Left cardiac atrium (tissue), 4 donors: Measurements from ENCODE around the gene DDX54. TPM values are rescaled to one million over a fixed set of nuclear protein-coding genes. Genes with fewer than 3 reads are reported as not detected.

Experiments
- ATAC-seq, 2 donors: fragments of 200-7000 bp; cut with Tn5 transposase; one replicate each; pipeline ENCODE4 v1.9.1; 2020; ENCODE audit warnings: mild to moderate bottlenecking in 2 of 2, moderate library complexity in 2 of 2
- DNase-seq: peaks from one replicate; pipeline ENCODE4 v3.0.0-alpha.2; 2020
- intact Hi-C, 2 donors: fragments of 100-400 bp; cut with DNase I; formaldehyde crosslinking; loops; one replicate each; pipeline versions ENCODE4 v1.14.1 to v1.15.1; 2022 to 2023
- total RNA-seq, 2 donors: library from RNA; stranded (reverse); fragmentation: NEBNext Ultra II Directional; extraction: Animal tissue kit (Norgen Biotek cat#: 25700); gene quantifications; one replicate each; pipeline ENCODE4 v1.2.1, GENCODE V29; 2021
- donor health status: DM: no; HTN: yes; CAD: no.
- donor health status: DM: no; HTN: yes; CAD: no; lungs with severe emphysema.
- donor health status: DM: yes; HTN: yes; CAD: no.
- donor health status: Dilated cardiomyopathy.

The DDX54 gene
- total RNA-seq, 2 donors from 2014 or later, result 32.4 to 39.4 TPM

GRCh38 chr12:113171543-113171942, 13.7 kb downstream of the DDX54 start:
- ATAC-seq (no peak), DNase-seq (no peak)
- intact Hi-C loops, result loop anchor here (5.0 kb wide), 2 partner anchors 124 to 179 kb away; no protein-coding TSS in a partner anchor

GRCh38 chr12:113170926-113171325, 14.4 kb downstream of the DDX54 start:
- intact Hi-C loops, result loop anchor here (5.0 kb wide), 2 partner anchors 124 to 179 kb away; no protein-coding TSS in a partner anchor
- no peak for DNase-seq
- no peak for ATAC-seq

- intact Hi-C loops, result loop anchor here (5.0 kb wide), 2 partner anchors 123 to 178 kb away; no protein-coding TSS in a partner anchor
- DNase-seq (no peak), ATAC-seq (no peak)
These were observed 14.8 kb downstream of the DDX54 start for GRCh38 chr12:113170457-113170856.

GRCh38 chr12:113169697-113170096, 15.6 kb downstream of the DDX54 start:
- intact Hi-C loops, result loop anchor here (5.0 kb wide), 2 partner anchors 122 to 177 kb away; no protein-coding TSS in a partner anchor
- ATAC-seq (no peak), DNase-seq (no peak)

GRCh38 chr12:113167868-113168267, 17.4 kb downstream of the DDX54 start:
- ATAC-seq (no peak), DNase-seq (no peak)
- intact Hi-C loops, result no loop called here

- intact Hi-C loops, result no loop called here
- DNase-seq (no peak), ATAC-seq (no peak)
These were observed 19.5 kb downstream of the DDX54 start for GRCh38 chr12:113165521-113166450.

GRCh38 chr12:113164014-113164413, 21.3 kb downstream of the DDX54 start:
- no peak for DNase-seq
- no peak for ATAC-seq
- intact Hi-C loops, result no loop called here

- intact Hi-C loops, result no loop called here
- ATAC-seq, result no peak
These were observed 22.3 kb downstream of the DDX54 start for GRCh38 chr12:113163030-113163360.

GRCh38 chr12:113162102-113163029, 22.9 kb downstream of the DDX54 start:
- intact Hi-C loops, result no loop called here
- ATAC-seq (peak; percentile 60 to 66), DNase-seq (no peak)

More at GRCh38 chr12:113163030-113163360, 22.3 kb downstream of the DDX54 start:
- DNase-seq, result no peak

GRCh38 chr12:113161415-113162016, 23.8 kb downstream of the DDX54 start:
- ATAC-seq, result no peak
- intact Hi-C loops, result no loop called here
- DNase-seq, result no peak

- intact Hi-C loops, result loop anchor here in 1 of 2 donors (5.0 kb wide), 1 partner anchor 113 kb away; no protein-coding TSS in a partner anchor
- ATAC-seq, result no peak
- DNase-seq, result no peak
These were observed 25.3 kb downstream of the DDX54 start for GRCh38 chr12:113159937-113160336.

- DNase-seq (no peak), ATAC-seq (no peak)
- intact Hi-C loops, result loop anchor here in 1 of 2 donors (5.0 kb wide), 1 partner anchor 111 kb away; no protein-coding TSS in a partner anchor
These were observed 26.7 kb downstream of the DDX54 start for GRCh38 chr12:113158439-113159203.

- ATAC-seq (no peak), DNase-seq (no peak)
- intact Hi-C loops, result loop anchor here in 1 of 2 donors (5.0 kb wide), 1 partner anchor 110 kb away; no protein-coding TSS in a partner anchor
These were observed 27.9 kb downstream of the DDX54 start for GRCh38 chr12:113157218-113157859.

GRCh38 chr12:113155646-113156045, 29.6 kb downstream of the DDX54 start:
- no peak for ATAC-seq
- intact Hi-C loops, result loop anchor here in 1 of 2 donors (5.0 kb wide), 1 partner anchor 108 kb away; no protein-coding TSS in a partner anchor

GRCh38 chr12:113155060-113155459, 30.2 kb downstream of the DDX54 start:
- no peak for DNase-seq
- no peak for ATAC-seq
- intact Hi-C loops, result loop anchor here in 1 of 2 donors (5.0 kb wide), 1 partner anchor 108 kb away; no protein-coding TSS in a partner anchor

More at GRCh38 chr12:113155646-113156045, 29.6 kb downstream of the DDX54 start:
- no peak for DNase-seq

- intact Hi-C loops, result loop anchor here in 1 of 2 donors (5.0 kb wide), 1 partner anchor 107 kb away; no protein-coding TSS in a partner anchor
- DNase-seq (no peak), ATAC-seq (no peak)
These were observed 30.8 kb downstream of the DDX54 start for GRCh38 chr12:113154351-113154973.
